ENCODE results near the gene DSCAML1. TPM values are rescaled to one million over a fixed set of nuclear protein-coding genes. Genes with fewer than 3 reads are reported as not detected.
"Not testable (repeated sequence)": the region's sequence is repeated elsewhere in the genome, so short reads cannot be mapped to it uniquely, and the experiment has no call there.

The DSCAML1 gene
- polyA plus RNA-seq, 1 donor: 2.8 TPM

DNA sequence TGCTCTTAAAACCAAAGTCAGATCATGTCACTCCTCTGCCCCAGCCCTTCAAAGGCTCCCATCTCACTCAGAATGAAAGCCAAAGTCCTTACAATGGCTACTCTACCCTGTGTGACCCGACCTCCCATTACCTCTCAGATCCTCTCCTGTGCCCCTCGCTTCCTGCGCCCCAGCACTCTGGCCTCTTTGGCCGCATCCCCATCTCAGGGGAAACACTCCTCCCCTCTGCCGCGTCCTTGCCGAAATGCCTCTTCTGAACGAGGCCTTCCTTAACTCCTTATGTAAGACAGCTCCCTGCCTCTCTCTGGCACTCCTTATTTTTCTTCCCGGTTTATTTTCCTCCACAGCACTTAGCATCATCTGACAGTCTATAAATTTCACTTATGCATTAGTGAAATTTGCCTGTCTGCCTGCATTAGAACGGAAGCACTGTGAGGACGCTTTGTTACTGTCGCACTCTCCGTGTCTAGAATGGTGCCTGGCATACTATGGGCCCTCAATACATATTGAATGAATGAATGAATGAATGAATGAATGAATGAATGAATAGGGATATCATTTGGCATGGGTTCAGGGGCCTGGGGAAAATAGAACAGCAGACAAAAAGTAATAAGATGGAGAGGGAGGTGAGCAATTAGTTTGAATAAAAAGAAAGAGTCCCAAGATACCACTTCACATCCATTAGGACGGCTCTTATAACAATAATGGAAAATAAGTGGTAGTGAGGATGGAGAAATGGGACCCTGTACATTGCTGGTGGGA is 331.6 kb downstream of the DSCAML1 start:
- no peak for DNase-seq

DNA sequence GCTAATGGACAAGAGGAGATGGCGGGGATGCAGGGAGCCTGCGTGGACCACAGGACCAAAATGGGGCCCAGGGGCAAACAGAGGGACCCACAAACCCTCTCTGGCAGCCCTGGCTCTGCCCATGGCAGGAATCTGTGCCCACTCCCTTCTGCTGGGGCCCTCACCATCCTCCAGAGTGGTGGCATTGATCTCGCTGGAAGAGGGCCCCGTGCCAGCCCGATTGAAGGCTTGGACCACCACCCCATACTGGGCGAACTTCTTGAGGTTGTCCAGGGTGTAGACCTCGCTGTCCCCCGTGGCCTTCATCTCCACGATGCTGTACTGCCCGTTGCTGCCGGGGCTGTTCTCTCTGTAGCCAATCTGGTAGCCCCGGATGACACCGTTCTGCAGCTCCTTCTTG is 332.2 kb downstream of the DSCAML1 start:
- no peak for DNase-seq

GRCh38 chr11:117462864-117463247 is 334.2 kb downstream of the DSCAML1 start:
- no peak for DNase-seq

DNA sequence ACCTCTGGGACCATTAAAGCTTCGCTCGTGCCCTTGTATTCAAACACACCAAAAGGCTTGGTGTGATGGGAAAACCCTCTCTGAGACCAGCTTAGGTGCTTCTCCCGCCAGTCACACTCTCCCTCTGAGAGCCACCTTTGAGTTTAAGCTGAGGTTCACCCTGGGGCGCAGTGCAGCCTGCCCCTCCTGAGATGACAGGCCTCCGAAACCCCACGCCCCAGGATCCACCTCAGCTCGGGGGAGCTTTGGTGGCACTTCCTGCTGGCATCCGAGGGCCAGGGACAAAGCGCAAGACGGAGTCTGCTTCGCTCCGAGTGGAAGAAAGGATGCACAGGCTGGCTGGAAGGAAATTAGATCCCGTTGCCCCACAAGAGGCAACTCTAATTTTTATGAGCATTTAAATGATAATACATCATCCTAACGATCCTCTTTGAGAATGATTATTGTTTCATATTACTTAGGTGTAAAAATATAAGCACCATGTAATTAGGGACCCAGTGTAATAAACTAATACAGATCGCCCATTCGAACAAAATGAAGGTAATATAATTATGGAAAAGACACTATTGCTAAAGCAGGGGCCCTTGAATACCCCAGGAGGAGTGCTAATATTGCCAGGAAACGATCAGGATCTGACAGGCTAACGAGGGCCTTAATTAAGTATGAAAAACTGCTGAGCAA is 334.7 kb downstream of the DSCAML1 start:
- DNase-seq: no peak

DNA sequence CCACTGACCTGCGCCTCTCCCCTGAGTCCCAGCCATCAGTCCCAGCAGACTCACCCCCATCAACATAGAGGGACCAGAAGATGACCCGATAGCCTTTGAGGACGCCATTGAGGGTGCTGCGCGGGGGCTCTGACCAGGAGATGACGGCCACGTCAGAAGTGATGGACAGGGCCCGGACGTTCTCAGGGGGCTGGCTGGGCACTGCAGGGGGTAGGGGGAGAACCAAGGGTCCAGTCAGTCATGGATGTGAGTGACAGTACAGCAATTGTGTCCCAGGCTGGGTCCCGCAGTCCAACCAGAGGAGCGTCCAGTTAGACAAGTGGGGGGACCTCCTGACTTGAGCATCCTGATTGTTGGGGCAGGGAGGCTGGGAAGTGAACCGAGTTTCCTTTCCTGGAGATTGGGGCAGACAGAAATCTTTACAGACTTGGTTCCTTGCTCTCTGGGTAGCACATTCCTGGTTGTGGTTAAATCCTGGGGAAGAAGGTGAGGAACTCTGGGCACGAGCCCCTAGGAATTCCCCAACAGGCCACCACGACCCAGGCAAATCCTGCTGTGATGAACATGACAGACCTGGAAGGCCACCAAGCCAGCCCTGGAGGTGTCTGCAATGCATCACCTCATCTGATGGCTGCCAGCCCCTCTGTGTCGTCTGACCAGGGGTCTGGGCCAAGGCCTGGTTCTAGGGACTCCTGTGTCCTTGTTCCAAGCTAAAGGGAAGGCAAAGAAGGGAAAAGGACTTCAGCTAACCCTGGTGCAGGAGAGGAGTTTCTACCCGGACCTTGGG is 335.4 kb downstream of the DSCAML1 start:
- no peak for DNase-seq

DNA sequence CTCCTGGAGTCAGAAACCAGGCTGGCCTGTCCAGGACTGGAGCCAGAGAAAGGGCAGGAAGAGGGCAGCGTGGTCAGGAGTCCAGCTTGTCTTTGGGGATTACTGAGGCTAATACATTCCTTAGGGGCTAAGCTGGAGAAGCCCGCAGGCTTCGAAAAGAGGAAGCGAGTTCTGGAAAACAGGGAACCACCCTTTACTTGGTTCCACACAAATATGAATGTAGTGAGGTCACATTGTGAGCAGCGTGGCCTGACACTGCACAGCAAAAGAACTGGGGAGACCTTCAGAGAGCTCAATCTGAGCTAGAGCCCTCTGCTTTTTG is 337.1 kb downstream of the DSCAML1 start:
- no peak for DNase-seq

DNA sequence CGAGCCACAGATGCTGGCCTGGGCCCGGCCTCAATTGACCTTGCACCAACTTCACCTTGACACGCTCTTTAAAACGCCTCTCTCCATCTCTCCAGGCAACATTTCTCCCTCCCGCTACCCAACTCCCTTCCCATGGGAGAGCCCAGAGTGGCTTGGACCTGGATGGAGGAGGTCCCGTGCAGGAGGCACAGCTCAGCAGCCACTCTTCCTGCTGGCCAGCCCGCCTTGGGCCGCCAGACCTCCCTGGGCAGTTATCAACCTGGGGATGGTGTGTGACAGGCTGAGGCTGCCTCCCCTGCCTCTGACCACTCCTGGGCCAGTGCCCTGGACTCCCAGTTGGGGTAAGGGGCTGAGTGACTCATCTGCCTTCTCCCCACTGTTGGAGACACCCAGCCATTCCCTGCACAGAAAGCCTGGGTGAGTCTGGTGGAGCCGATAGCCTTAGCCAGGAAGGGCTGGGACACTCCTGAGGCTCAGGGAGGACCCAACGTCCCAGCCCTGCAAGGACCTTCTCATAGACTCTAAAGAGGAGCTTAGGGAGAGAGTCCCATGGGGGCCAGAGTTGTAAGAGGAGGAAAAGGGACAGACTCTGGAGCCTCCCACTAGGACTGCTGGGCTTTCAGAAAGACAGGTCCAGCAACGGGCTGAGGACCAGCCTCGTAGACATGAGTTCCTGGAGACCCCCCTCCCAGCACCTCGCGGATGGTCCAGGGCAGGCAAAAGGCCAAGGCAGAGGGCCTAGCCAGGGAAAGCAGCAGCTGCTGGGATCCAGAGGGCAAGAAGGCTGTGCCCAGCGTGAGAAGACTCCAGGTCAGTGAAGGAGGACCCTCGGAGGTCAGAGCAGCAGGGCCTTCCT is 337.7 kb downstream of the DSCAML1 start:
- DNase-seq: no peak

DNA sequence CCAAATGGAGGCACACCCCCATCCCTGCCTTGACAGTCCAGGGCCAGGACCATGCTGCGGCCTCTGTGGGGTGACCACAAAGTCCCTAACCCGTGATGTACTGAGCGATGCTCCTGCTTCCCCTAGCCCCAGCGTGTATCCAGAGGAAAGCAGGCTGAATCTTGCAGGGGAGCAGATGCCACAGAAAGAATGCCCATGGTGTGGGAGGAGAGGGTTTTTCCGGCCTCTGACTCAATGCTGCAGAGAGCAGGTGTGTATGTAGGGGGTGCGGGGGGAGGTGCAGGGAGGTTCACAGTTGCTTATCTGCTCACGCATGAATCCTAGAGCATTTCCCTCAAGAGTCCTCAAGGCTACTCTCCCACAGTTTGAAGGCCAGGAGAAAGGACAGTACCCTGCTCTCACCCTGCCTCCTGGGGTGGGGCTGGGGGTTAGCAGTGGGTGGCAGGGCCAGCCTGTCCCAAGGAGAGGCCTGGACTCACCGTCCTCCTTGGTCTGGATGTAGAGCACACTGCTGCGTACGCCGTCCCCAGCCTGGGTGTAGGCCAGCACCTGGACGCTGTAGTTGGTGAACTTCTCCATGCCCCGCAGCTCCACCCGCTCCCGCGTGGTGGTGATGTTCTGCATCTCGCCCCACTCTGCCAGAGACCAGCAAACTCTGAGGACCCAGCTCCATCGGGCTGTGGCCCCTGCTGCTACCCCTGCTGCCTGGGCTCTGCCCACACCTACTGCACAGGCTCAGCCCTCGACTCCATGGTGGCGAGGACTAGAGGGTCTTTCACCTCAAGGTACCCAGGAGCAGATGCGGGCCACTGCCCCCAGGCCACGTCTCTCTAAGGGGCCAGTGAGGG is 338.5 kb downstream of the DSCAML1 start:
- no peak for DNase-seq

DNA sequence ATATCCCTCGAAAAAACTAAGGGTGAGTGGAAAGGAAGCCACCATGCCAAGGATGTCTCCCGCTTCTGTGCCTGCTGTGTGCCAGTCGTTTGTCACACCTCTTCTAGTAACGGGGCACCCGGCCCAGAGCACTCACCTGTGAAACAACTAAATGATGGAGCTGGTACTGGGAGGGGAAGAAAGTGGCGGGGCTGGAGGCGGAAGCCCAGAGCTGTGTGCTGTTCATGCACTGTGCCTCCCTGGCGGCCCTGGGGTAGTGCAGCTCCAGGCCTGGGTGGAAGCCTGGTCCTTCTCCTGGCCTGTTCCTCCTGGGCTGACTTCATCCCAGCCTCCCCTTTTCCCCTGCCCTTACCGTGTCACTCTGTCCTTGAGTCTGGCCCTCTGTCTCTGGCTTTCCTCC is 339.2 kb downstream of the DSCAML1 start:
- no peak for DNase-seq

GRCh38 chr11:117457031-117457785 is 339.8 kb downstream of the DSCAML1 start:
- DNase-seq: no peak

DNA sequence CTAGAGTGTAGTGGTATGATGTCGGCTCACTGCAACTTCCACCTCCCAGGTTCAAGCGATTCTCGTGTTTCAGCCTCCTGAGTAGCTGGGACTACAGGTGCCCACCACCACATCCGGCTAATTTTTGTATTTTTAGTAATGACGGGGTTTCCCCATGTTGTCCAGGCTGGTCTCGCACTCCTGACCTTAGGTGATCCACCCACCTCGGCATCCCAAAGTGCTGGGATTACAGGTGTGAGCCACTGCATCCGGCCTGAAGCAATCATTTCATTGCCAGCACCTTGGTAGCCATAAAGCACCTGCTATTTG is 340.3 kb downstream of the DSCAML1 start:
- not testable (repeated sequence) for DNase-seq

DNA sequence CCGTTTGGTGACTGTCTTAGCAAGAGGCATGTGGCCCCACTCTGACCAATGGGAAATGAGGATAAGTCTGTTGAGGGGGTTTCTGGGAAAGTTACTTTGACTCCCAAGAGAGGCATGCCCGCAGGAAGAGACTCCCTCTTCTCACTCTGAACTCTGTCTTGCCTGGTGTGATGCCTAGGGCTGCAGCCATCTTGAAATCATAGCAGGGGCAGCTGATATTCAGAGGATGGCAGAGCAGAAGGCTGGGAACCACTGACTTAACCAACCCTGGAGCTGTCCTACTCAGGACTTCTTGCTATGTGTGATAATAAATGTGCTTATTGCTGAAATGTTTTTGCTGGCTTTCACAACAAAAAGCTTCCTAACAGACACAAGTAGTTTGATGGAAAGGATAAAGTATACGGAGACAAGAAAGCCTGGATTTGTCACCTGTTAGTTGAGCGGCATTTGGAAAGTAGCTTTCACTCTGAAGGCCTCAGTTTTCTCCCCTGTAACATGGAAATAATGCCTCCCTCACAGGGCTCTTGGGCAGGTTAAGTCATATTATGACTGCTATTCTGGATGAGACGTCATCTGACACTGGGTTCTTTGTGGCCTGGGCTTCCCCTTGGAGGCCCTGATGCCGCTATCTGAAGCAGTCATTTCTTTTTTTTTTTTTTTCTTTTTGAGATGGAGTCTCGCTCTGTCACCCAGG is 340.8 kb downstream of the DSCAML1 start:
- DNase-seq: no peak

DNA sequence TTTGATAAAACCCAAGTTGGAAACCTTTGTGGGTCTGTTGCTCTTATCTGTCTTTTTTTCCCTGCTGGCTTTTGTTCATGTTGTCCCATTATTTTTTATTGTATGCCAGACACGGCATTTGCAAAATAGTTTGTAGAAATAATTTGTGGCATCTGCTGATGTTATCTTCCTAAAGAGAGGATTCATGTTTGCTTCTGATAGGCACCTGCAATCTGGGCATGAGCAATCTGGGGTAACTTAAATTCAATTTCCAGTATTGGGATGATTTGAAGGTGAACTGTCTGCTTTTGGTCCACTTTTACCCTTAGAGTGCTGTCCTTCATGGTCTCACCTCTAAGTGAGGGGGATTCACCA is 342.5 kb downstream of the DSCAML1 start:
- no peak for DNase-seq

DNA sequence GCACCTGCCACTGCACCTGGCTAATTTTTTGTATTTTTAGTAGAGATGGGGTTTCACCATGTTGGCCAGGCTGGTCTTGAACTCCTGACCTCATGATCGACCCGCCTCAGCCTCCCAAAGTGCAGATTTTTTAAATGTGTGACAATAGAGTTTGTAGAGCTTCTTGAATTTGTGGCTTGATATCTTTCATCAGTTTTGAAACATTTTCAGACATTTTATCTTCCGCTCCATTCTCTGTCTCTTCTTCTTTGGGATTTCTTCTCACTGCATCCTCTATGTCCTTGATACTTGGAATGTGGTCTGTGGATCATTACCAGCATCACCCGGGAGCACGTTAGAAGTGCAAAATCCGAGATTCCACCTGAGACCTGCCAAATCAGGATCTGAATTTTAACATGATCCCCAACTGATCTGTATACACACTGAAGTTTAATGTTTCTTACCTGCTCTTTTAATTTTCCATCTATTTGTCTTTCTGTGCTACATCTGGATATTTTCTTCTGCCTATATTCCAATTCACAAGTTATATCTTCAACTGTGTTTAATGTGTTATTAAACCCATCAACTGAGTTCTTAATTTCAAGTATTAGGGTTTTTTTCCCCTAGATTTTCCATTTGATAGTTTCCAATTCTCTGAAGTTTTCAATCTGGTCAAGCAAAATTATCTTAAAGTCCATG is 343.0 kb downstream of the DSCAML1 start:
- DNase-seq: no peak

- DNase-seq: no peak
Observed at GRCh38 chr11:117449111-117449693, 347.8 kb downstream of the DSCAML1 start.

- no peak for DNase-seq
Observed at GRCh38 chr11:117444711-117445658, 352.0 kb downstream of the DSCAML1 start.

GRCh38 chr11:117444256-117444655 is 352.8 kb downstream of the DSCAML1 start:
- DNase-seq: no peak

Measured in left kidney (tissue), 2 donors.